ENCODE measurements around the gene LUZP1.
"Not testable (repeated sequence)": the region's sequence is repeated elsewhere in the genome, so short reads cannot be mapped to it uniquely, and the experiment has no call there.

DNA sequence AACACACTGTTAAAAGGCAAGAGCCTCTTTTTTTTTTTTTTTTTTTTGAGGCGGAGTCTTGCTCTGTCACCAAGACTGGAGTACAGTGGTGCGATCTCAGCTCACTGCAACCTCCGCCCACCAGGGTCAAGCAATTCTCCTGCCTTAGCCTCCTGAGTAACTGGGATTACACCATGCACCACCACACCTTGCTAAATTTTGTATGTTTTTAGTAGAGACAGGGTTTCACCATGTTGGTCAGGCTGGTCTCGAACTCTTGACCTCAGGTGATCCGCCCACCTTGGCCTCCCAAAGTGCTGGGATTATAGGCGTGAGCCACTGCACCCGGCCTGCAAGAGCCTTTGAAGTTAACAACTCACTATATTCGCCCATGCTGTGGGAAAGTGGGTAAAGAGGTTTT lies 39.1 kb upstream of the LUZP1 start:
- not testable (repeated sequence) for TF ChIP-seq POLR2A (IDR thresholded peaks at IDR 0.05)
- TF ChIP-seq, protein P1, sequence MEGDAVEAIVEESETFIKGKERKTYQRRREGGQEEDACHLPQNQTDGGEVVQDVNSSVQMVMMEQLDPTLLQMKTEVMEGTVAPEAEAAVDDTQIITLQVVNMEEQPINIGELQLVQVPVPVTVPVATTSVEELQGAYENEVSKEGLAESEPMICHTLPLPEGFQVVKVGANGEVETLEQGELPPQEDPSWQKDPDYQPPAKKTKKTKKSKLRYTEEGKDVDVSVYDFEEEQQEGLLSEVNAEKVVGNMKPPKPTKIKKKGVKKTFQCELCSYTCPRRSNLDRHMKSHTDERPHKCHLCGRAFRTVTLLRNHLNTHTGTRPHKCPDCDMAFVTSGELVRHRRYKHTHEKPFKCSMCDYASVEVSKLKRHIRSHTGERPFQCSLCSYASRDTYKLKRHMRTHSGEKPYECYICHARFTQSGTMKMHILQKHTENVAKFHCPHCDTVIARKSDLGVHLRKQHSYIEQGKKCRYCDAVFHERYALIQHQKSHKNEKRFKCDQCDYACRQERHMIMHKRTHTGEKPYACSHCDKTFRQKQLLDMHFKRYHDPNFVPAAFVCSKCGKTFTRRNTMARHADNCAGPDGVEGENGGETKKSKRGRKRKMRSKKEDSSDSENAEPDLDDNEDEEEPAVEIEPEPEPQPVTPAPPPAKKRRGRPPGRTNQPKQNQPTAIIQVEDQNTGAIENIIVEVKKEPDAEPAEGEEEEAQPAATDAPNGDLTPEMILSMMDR (IDR thresholded peaks at IDR 0.05): not testable (repeated sequence)

Data from adrenal gland (tissue), 5 donors.